Epithelial cell of proximal tubule (primary cell): ENCODE measurements around the gene MSRB1. TPM values are rescaled to one million over a fixed set of nuclear protein-coding genes. Genes with fewer than 3 reads are reported as not detected.

Experiments
- DNase-seq: peaks from one replicate; pipeline ENCODE4 v3.0.0-alpha.2; 2011; ENCODE audit warnings: low read depth
- H3K4me3 ChIP-seq: 2 replicates; pipeline ENCODE4 v1.5.1; 2011; ENCODE audit warnings: low read depth, mild to moderate bottlenecking, low read length
- CTCF ChIP-seq: conservative IDR thresholded peaks from 2 replicates; pipeline ENCODE4 v1.5.1; 2012; ENCODE audit warnings: low read depth, mild to moderate bottlenecking, low read length
- total RNA-seq: library from RNA; depleted of rRNA; stranded (reverse); fragments of >200 nt; gene quantifications from 2 replicates; pipeline ENCODE4 v1.2.3, GENCODE V29; 2015

The MSRB1 gene
- total RNA-seq, 1 donor from 2014 or later = 8.6 TPM

- DNase-seq = no peak
- no peak for TF ChIP-seq CTCF
- H3K4me3 ChIP-seq = peak within 1 kb of the TSS; percentile 40
These were observed 46.5 kb upstream of the MSRB1 start, which contains the start of gene SYNGR3 for GRCh38 chr16:1989209-1990100. TSS of gene SYNGR3 (plus strand) at chr16:1989970. CDS start at chr16:1990103, 133 bp downstream.

- no peak for TF ChIP-seq CTCF
- H3K4me3 ChIP-seq = no peak overlapping the region
- no peak for DNase-seq
These were observed 44.2 kb upstream of the MSRB1 start for GRCh38 chr16:1987198-1987597.

GRCh38 chr16:1985466-1986150, 42.6 kb upstream of the MSRB1 start:
- no peak for DNase-seq
- peak overlapping the region; percentile 77 for H3K4me3 ChIP-seq
- no peak for TF ChIP-seq CTCF

- H3K4me3 ChIP-seq = peak overlapping the region; percentile 77
- DNase-seq = no peak
- TF ChIP-seq CTCF = no peak
These were observed 41.6 kb upstream of the MSRB1 start for GRCh38 chr16:1984347-1985225.

- H3K4me3 ChIP-seq = peak within 1 kb of the TSS; percentile 77
- DNase-seq = no peak
- peak; percentile 30 for TF ChIP-seq CTCF
These were observed 40.7 kb upstream of the MSRB1 start, which contains the start of gene GFER for GRCh38 chr16:1983544-1984346. TSS of gene GFER (plus strand) at chr16:1984193. CDS start at chr16:1984219, 26 bp downstream.
